Femur (tissue), 1 donor: ENCODE measurements around the gene VSTM2L.

Experiments used
- DNase-seq: peaks from one replicate; pipeline ENCODE4 v3.0.0-alpha.2; 2017

The VSTM2L gene

GRCh38 chr20:37920679-37921322 lies 17.9 kb downstream of the VSTM2L start:
- DNase-seq = no peak

DNA sequence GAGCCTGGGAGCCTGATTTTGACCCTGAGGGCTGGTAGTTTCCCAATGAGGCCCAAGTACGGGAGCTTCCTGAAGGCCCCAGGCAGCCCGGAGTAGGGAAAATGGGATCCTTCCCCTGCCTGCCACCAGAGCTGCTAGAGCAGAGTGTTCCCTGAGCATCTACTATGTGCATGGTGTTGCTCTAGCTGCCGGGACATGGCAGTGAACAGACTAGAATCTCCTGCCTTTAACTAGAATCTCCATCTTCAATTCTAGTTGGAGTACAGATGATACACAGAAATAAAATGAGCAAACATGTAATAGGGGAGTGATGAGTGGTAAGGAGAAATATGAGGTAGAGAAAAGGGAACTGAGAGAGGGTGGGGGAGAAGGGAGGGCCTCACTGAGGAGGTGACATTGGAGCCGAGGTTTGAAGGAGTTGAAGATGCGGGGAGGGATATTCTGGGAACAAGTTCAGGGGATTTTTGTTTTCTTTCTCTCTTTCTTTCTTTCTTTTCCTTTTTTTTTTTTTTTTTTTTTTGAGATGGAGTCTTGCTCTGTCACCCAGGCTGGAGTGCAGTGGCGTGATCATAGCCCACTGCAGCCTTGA lies 18.5 kb downstream of the VSTM2L start:
- DNase-seq = no peak

- no peak for DNase-seq
Measured at GRCh38 chr20:37922016-37922415, 19.1 kb downstream of the VSTM2L start.

- no peak for DNase-seq
Measured at GRCh38 chr20:37925265-37926165, 22.6 kb downstream of the VSTM2L start.

DNA sequence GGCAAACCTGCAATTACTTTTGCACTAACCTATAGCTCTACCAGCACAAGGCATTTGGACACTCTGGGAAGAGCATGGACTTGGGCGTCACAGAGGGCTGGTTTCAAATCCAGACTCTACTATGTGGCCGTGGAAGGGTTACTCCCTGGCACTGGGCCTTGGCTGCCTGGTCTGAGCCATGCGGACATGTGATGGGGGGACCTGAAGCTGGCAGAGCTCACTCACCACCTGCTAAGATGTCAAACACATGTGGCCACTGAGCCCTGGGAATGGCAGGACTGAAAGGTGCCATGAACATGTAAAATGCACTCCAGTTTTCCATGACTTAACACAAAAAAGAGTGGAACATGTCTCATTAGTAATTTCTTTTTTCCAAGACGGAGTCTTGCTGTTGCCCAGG lies 23.7 kb downstream of the VSTM2L start:
- no peak for DNase-seq

GRCh38 chr20:37927410-37928095 lies 24.6 kb downstream of the VSTM2L start:
- no peak for DNase-seq

DNA sequence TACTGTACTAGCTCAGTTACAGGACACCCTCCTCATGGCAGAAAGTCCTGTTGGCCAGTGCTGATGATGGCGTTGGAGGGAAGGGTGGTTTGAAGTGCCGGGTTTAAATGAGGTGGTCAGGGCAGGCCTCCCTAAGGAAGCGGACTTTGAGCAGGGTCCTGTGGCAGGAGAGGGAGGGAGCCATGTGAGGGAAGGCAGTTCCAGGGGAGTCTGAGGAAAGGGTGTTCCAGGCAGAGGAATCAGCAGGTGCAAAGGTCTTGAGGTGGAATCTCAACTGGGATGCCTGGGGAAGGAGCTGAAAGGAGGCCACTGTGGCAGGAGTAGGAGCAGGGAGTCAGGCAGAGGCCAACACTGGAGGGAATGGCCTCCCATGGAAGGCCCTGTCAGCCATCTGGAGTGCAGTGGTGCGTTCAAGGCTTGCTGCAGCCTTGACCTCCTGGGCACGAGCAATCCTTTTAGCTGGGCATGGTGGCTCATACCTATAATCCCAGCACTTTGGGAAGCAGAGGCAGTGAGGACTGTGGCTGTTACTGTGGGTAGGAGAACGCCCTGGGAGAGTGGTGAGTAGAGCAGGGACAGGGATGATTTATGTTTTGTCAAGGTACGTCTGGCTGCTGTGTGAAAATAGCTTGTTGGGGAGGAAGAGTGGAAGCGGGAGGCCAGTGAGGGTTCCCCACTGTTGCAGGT lies 26.2 kb downstream of the VSTM2L start:
- DNase-seq = no peak

DNA sequence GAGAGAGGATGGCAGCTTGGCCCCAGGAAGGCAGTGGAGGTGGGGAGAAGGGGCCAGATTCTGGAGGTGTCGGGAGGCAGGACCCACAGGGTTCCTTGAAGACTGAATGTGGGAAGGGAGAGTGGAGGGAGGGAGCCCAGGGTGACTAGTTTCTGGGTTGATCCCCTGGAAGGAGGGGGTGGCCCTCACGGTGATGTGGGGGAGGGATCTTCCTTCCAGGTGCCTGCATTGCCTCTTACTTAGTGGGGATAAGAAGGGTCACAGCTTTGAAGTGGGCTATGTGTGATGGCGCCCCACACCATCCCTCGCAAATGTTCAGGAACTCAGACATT lies 26.7 kb downstream of the VSTM2L start:
- DNase-seq = no peak

- DNase-seq = no peak
Measured at GRCh38 chr20:37931153-37931922, 28.4 kb downstream of the VSTM2L start.

DNA sequence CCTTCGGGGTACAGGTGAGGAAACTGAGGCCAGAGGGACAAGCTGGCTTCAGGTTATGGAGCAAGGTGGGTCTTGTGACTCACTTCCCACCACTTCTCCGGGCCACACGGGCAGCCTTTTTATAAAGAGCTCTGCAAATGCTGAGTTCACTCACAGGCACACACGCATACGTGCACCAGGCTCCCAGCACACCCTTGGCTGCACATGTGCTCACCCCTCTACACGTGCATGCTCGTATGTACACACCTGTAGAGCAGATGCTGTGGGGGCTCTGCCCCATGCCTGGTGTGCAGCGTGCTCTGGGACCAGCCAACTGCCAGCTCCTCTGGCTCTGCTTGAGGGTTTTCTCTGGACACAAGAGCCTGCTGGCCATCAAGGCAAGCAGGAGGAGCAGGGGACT lies 29.1 kb downstream of the VSTM2L start:
- no peak for DNase-seq

DNA sequence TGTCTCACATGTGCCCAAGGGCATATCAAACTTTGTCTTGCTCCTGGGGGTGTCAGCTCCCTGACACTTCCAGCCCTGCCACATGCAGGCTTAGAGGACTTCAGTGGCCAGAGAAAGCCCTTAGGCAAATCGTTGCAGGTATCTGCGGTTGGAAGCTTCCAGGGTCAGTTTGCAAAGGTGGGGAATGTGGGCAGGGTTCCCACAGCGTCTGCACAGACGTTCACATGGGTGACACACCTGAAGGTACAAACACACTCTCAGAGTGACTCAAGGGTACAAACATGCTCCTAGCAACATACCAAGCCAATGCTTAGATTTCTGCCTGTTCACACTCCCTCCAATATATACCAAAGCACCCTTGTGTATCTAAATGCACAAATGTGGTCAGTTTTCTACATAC lies 30.0 kb downstream of the VSTM2L start:
- no peak for DNase-seq

- no peak for DNase-seq
Measured at GRCh38 chr20:37933786-37934633, 31.1 kb downstream of the VSTM2L start.

DNA sequence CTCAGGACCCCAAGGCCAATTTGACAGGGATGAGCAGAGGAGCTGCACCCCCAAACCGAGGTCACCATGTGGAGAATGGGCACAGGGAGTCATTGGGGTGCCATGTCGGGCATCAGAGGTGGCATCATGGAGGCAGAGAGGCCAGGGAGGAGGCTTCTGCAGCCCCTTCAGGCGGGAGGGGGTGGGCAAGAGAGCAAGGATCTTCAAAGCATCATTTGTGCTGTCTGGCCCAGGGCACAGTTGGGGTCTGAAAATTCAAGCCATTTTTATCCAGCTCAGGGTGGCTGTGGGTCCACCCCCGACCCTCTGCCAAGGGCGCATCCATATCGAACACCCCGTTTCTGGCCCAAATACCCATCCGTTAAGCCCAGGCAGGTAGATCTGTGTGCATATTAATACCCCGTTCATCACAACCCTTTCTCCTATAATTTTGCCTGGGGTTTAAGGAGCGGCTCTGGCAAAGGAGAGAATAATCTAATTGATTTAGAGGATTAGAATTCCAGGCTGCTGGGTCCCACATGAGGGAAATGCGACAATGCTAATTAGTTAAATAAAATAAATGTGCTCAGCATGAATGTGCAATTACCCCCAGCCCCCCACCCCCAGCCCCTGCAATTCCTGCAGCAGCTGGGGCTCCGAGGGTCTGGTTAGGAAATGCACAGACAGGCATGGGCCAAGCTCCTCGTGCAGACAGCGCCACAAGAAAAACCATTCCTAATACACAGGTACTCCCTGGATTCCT lies 31.9 kb downstream of the VSTM2L start:
- no peak for DNase-seq

GRCh38 chr20:37935435-37935834 lies 32.5 kb downstream of the VSTM2L start:
- no peak for DNase-seq

DNA sequence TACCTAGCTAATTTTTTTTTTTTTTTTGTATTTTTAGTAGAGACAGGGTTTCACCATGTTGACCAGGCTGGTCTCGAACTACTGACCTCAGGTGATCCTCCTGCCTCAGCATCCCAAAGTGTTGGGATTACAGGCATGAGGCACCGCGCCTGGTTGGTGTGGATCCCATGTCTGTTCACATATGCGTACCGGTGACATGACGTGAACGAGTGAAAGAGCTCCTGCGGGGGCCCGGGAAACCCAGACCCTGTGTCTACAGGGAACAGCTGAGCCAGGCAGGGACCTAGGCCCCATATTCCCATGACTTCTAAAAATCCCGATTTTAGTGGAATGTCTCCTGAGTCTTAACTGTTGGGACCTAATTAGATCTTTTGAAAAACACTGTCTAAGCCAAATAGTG lies 33.1 kb downstream of the VSTM2L start:
- no peak for DNase-seq

- DNase-seq = no peak
Measured at GRCh38 chr20:37936451-37936850, 33.5 kb downstream of the VSTM2L start.

GRCh38 chr20:37937686-37938085 lies 34.8 kb downstream of the VSTM2L start:
- no peak for DNase-seq

DNA sequence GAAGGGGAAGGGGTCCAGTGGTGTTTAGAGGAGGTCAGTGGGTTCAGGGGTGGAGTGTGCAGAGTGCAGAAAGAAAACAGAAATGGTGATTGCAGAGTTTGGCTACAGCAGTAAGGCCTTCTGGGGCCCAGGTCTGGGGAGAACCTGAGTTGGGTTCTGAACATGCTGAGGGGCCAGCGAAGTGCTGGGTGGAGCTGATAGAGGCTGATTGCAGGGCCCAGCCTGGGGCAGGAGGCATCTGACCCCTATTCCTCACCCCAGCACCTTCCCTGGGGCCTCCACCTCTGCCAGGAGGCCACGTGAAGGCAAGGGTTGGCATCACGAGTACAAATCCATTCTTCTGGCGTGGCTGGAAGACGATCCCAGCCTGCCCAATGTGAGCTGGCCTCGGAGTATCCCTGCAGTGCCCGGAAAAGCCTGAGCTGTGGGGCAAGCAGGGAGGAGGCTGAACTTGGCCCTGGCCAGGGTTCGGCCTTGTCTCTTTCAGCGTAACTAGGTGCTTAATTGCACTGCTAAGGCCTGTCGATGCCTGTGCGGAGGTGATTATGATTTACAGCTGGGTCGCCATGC lies 35.3 kb downstream of the VSTM2L start:
- DNase-seq = no peak

GRCh38 chr20:37938954-37939353 lies 36.0 kb downstream of the VSTM2L start:
- no peak for DNase-seq
